ENCODE results near the gene ADA.

Gene ADA

GRCh38 chr20:44585057-44585963, 66.2 kb downstream of the ADA start:
- no peak for DNase-seq (ENCODE audit: low read depth)
- TF ChIP-seq POLR2A (IDR thresholded peaks at IDR 0.05; ENCODE audit: extremely low read depth, insufficient read length) (no peak), CTCF (IDR thresholded peaks at IDR 0.05; ENCODE audit: low read depth, low read length) (no peak), MYC (IDR thresholded peaks at IDR 0.05; ENCODE audit: low read depth, low read length) (no peak)
- TF ChIP-seq, protein P1, sequence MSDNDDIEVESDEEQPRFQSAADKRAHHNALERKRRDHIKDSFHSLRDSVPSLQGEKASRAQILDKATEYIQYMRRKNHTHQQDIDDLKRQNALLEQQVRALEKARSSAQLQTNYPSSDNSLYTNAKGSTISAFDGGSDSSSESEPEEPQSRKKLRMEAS (IDR thresholded peaks at IDR 0.05; ENCODE audit: low read depth, low read length): no peak
- no peak overlapping the region for H3K4me3 ChIP-seq (ENCODE audit: low read depth, low read length)

- H3K4me3 ChIP-seq (ENCODE audit: low read depth, low read length): no peak overlapping the region
- TF ChIP-seq MYC (IDR thresholded peaks at IDR 0.05; ENCODE audit: low read depth, low read length) (no peak), POLR2A (IDR thresholded peaks at IDR 0.05; ENCODE audit: extremely low read depth, insufficient read length) (no peak), CTCF (IDR thresholded peaks at IDR 0.05; ENCODE audit: low read depth, low read length) (no peak)
- TF ChIP-seq, protein P1 (IDR thresholded peaks at IDR 0.05; ENCODE audit: low read depth, low read length): no peak
- no peak for DNase-seq (ENCODE audit: low read depth)
Observed at GRCh38 chr20:44584162-44584561, 67.3 kb downstream of the ADA start.

GRCh38 chr20:44583157-44583556, 68.3 kb downstream of the ADA start:
- TF ChIP-seq, protein P1 (IDR thresholded peaks at IDR 0.05; ENCODE audit: low read depth, low read length): no peak
- TF ChIP-seq MYC (IDR thresholded peaks at IDR 0.05; ENCODE audit: low read depth, low read length) (no peak), POLR2A (IDR thresholded peaks at IDR 0.05; ENCODE audit: extremely low read depth, insufficient read length) (no peak), CTCF (IDR thresholded peaks at IDR 0.05; ENCODE audit: low read depth, low read length) (no peak)
- no peak overlapping the region for H3K4me3 ChIP-seq (ENCODE audit: low read depth, low read length)
- DNase-seq (ENCODE audit: low read depth): no peak

DNA sequence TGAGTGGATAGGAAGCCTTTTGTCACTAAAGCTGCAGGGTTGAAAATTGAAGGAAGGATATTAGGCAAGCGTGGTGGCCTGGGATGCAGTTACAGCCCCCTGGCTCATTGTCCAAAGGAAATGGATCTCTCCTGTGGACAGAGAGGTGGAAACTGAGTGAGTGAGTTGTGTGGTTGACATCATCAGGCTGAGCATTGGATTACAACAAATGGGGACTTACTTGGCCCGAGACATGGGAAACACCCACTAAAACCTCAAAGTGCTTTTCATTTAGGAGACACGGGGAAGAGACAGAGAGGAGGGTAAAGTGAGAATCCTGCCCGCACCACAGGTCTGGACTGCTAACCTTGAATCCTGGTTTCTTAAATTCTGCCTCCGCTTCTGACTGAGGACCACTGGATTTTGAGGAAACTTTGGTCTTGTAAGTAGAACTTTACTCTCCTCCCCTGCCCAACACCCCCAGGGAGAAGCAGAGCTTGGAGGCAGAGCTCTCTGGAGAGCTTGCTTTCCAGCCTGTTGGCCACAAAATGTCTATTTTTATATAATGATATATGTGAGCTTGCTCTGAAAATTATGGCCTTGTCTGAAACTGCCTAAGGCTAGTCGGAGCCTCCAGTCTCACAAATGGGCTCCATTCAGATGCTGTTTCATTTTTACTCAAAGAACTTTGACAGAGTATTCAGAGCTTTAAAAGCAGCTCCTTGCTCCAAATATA, 69.0 kb downstream of the ADA start, which contains the start of gene PKIG:
PKIG (plus strand) TSS at position 269 of the 715 bp plus-strand sequence. CDS start 31,978 bp downstream, outside the sequence.
- DNase-seq (ENCODE audit: low read depth): peak; percentile 60
- no peak within 1 kb of the TSS for H3K4me3 ChIP-seq (ENCODE audit: low read depth, low read length)
- TF ChIP-seq, protein P1 (IDR thresholded peaks at IDR 0.05; ENCODE audit: low read depth, low read length): no peak
- TF ChIP-seq CTCF (IDR thresholded peaks at IDR 0.05; ENCODE audit: low read depth, low read length): no peak
- no peak for TF ChIP-seq POLR2A (IDR thresholded peaks at IDR 0.05; ENCODE audit: extremely low read depth, insufficient read length)
- TF ChIP-seq MYC (IDR thresholded peaks at IDR 0.05; ENCODE audit: low read depth, low read length): no peak

- H3K4me3 ChIP-seq (ENCODE audit: low read depth, low read length): no peak overlapping the region
- DNase-seq (ENCODE audit: low read depth): no peak
- TF ChIP-seq, protein P1 (IDR thresholded peaks at IDR 0.05; ENCODE audit: low read depth, low read length): no peak
- TF ChIP-seq CTCF (IDR thresholded peaks at IDR 0.05; ENCODE audit: low read depth, low read length) (no peak), POLR2A (IDR thresholded peaks at IDR 0.05; ENCODE audit: extremely low read depth, insufficient read length) (no peak), MYC (IDR thresholded peaks at IDR 0.05; ENCODE audit: low read depth, low read length) (no peak)
Observed at GRCh38 chr20:44581515-44581914, 70.0 kb downstream of the ADA start.
